ENCODE results near the gene KASH5.

The KASH5 gene

GRCh38 chr19:49413348-49413747 is 25.3 kb downstream of the KASH5 start:
- H3K9me2 ChIP-seq (replicated peaks; ENCODE audit: low read depth, low read length), result no peaks in the 10 kb centered on the region
- no peak overlapping the region for H2AFZ ChIP-seq (ENCODE audit: low read length)
- H3K27me3 ChIP-seq (ENCODE audit: insufficient read depth, low read length, poor library complexity, severe bottlenecking), result no peaks in the 10 kb centered on the region
- H3F3A ChIP-seq (ENCODE audit: low read depth), result no peaks in the 10 kb centered on the region
- H3K79me2 ChIP-seq (ENCODE audit: insufficient read depth, low read length), result no peaks in the 10 kb centered on the region
- no peaks in the 10 kb centered on the region for H3K9me3 ChIP-seq (ENCODE audit: insufficient read depth, low read depth, low read length)
- H3K4me2 ChIP-seq (ENCODE audit: low read depth, low read length, poor library complexity, severe bottlenecking), result no peak overlapping the region
- H3K9ac ChIP-seq (ENCODE audit: low read depth, low read length, poor library complexity, severe bottlenecking), result peak overlapping the region; percentile 2
- peaks cover 81% of the 10 kb centered on the region for H3K4me1 ChIP-seq (ENCODE audit: insufficient read depth, low read length, poor library complexity, severe bottlenecking)
- no peaks in the 10 kb centered on the region for H4K20me1 ChIP-seq (ENCODE audit: insufficient read depth, low read length, poor library complexity, severe bottlenecking)
- H3K36me3 ChIP-seq (ENCODE audit: insufficient read depth, low read length), result no peaks in the 10 kb centered on the region
- TF ChIP-seq EZH2phosphoT487 (IDR thresholded peaks at IDR 0.05; ENCODE audit: borderline replicate concordance) (no peak), CTCF (conservative IDR thresholded peaks at IDR 0.05; ENCODE audit: low read length) (no peak)
- H3K4me3 ChIP-seq (ENCODE audit: low read length, poor library complexity, severe bottlenecking), result no peak overlapping the region

GRCh38 chr19:49414256-49414655 is 26.2 kb downstream of the KASH5 start:
- peaks cover 74% of the 10 kb centered on the region for H3K4me1 ChIP-seq (ENCODE audit: insufficient read depth, low read length, poor library complexity, severe bottlenecking)
- no peaks in the 10 kb centered on the region for H3K9me3 ChIP-seq (ENCODE audit: insufficient read depth, low read depth, low read length)
- no peaks in the 10 kb centered on the region for H3F3A ChIP-seq (ENCODE audit: low read depth)
- no peaks in the 10 kb centered on the region for H3K36me3 ChIP-seq (ENCODE audit: insufficient read depth, low read length)
- H2AFZ ChIP-seq (ENCODE audit: low read length), result no peak overlapping the region
- H4K20me1 ChIP-seq (ENCODE audit: insufficient read depth, low read length, poor library complexity, severe bottlenecking), result no peaks in the 10 kb centered on the region
- no peak overlapping the region for H3K4me3 ChIP-seq (ENCODE audit: low read length, poor library complexity, severe bottlenecking)
- TF ChIP-seq CTCF (conservative IDR thresholded peaks at IDR 0.05; ENCODE audit: low read length), result no peak
- TF ChIP-seq EZH2phosphoT487 (IDR thresholded peaks at IDR 0.05; ENCODE audit: borderline replicate concordance), result no peak
- peak overlapping the region; percentile 46 for H3K9ac ChIP-seq (ENCODE audit: low read depth, low read length, poor library complexity, severe bottlenecking)
- no peaks in the 10 kb centered on the region for H3K79me2 ChIP-seq (ENCODE audit: insufficient read depth, low read length)
- no peaks in the 10 kb centered on the region for H3K27me3 ChIP-seq (ENCODE audit: insufficient read depth, low read length, poor library complexity, severe bottlenecking)
- H3K4me2 ChIP-seq (ENCODE audit: low read depth, low read length, poor library complexity, severe bottlenecking), result no peak overlapping the region
- no peaks in the 10 kb centered on the region for H3K9me2 ChIP-seq (replicated peaks; ENCODE audit: low read depth, low read length)

GRCh38 chr19:49415102-49415809 is 27.2 kb downstream of the KASH5 start:
- Histone ChIP-seq H4K20me1 (ENCODE audit: insufficient read depth, low read length, poor library complexity, severe bottlenecking) (no peaks in the 10 kb centered on the region), H3F3A (ENCODE audit: low read depth) (no peaks in the 10 kb centered on the region), H3K9me2 (replicated peaks; ENCODE audit: low read depth, low read length) (no peaks in the 10 kb centered on the region), H3K79me2 (ENCODE audit: insufficient read depth, low read length) (no peaks in the 10 kb centered on the region), H3K9me3 (ENCODE audit: insufficient read depth, low read depth, low read length) (no peaks in the 10 kb centered on the region), H3K4me3 (ENCODE audit: low read length, poor library complexity, severe bottlenecking) (no peak overlapping the region), H3K36me3 (ENCODE audit: insufficient read depth, low read length) (no peaks in the 10 kb centered on the region), H3K27me3 (ENCODE audit: insufficient read depth, low read length, poor library complexity, severe bottlenecking) (no peaks in the 10 kb centered on the region), H3K4me2 (ENCODE audit: low read depth, low read length, poor library complexity, severe bottlenecking) (peak overlapping the region; percentile 20), H3K4me1 (ENCODE audit: insufficient read depth, low read length, poor library complexity, severe bottlenecking) (peaks cover 73% of the 10 kb centered on the region), H2AFZ (ENCODE audit: low read length) (no peak overlapping the region), H3K9ac (ENCODE audit: low read depth, low read length, poor library complexity, severe bottlenecking) (peak overlapping the region; percentile 46)
- no peak for TF ChIP-seq CTCF (conservative IDR thresholded peaks at IDR 0.05; ENCODE audit: low read length)
- no peak for TF ChIP-seq EZH2phosphoT487 (IDR thresholded peaks at IDR 0.05; ENCODE audit: borderline replicate concordance)

Data from Loucy (cell line).